PC-9 (cell line): Measurements from ENCODE around the gene CTU2. TPM values are rescaled to one million over a fixed set of nuclear protein-coding genes. Genes with fewer than 3 reads are reported as not detected.

Source experiments
- BruUV-seq: library from RNA; stranded (reverse); fragments of 400-500 nt; replicated peaks from 2 replicates; lab custom pipeline; 2021; lab: Mats Ljungman, UMichigan
- CTCF ChIA-PET: fragments of 300-600 bp; sonication (Branson Sonifier 250); formaldehyde crosslinking; loops from one replicate; lab custom pipeline; 2022; ENCODE audit warnings: antibody characterized with exemption; lab: Charles Lee
- POLR2A ChIA-PET: fragments of 300-600 bp; sonication (Branson Sonifier 250); formaldehyde crosslinking; loops from one replicate; lab custom pipeline; 2022; ENCODE audit warnings: antibody characterized with exemption; ENCODE audit not compliant: unreplicated experiment; lab: Charles Lee
- DNase-seq, 2 experiments: peaks; one replicate each; pipeline versions ENCODE4 v3.0.0 to v3.0.0-alpha.2; 2015 to 2022; ENCODE audit warnings: mixed read lengths in 1 of 2
- H2AFZ ChIP-seq: fragments of 200-600 bp; sonication (generic); 2 replicates; pipeline ENCODE4 v1.8.1; 2017; ENCODE audit warnings: antibody characterized with exemption
- H3F3A ChIP-seq: fragments of 200-600 bp; sonication (generic); 2 replicates; pipeline ENCODE4 v1.8.1; 2017; ENCODE audit warnings: antibody characterized with exemption, mild to moderate bottlenecking, low read depth; ENCODE audit not compliant: insufficient read depth
- H3K27ac ChIP-seq: fragments of 200-600 bp; sonication (generic); 2 replicates; pipeline ENCODE4 v1.6.1; 2016; ENCODE audit warnings: mixed run types
- H3K27me3 ChIP-seq: fragments of 200-600 bp; sonication (generic); 2 replicates; pipeline ENCODE4 v1.6.1; 2016; ENCODE audit warnings: low read depth, mixed run types; ENCODE audit not compliant: insufficient read depth
- H3K36me3 ChIP-seq: fragments of 200-600 bp; sonication (generic); 2 replicates; pipeline ENCODE4 v1.6.1; 2016; ENCODE audit warnings: low read depth, mixed run types
- H3K4me1 ChIP-seq: fragments of 200-600 bp; sonication (generic); replicated peaks from 2 replicates; pipeline ENCODE4 v1.6.1; 2016; ENCODE audit warnings: mixed run types; ENCODE audit not compliant: insufficient read depth
- H3K4me2 ChIP-seq: fragments of 200-600 bp; sonication (generic); 2 replicates; pipeline ENCODE4 v1.6.1; 2017; ENCODE audit warnings: mixed run types
- H3K4me3 ChIP-seq: fragments of 200-600 bp; sonication (generic); 2 replicates; pipeline ENCODE4 v1.6.1; 2016; ENCODE audit warnings: mixed run types
- H3K79me2 ChIP-seq: fragments of 200-600 bp; sonication (generic); 2 replicates; pipeline ENCODE4 v1.6.1; 2017; ENCODE audit warnings: low read depth, mixed run types
- H3K9me2 ChIP-seq: fragments of 200-600 bp; sonication (generic); 2 replicates; pipeline ENCODE4 v1.8.1; 2017; ENCODE audit warnings: mild to moderate bottlenecking; ENCODE audit not compliant: insufficient read depth
- H3K9me3 ChIP-seq: fragments of 200-600 bp; sonication (generic); 2 replicates; pipeline ENCODE4 v1.8.1; 2016; ENCODE audit warnings: low read depth; ENCODE audit not compliant: insufficient read depth
- H4K20me1 ChIP-seq: fragments of 200-600 bp; sonication (generic); 2 replicates; pipeline ENCODE4 v1.8.1; 2017; ENCODE audit not compliant: insufficient read depth
- CTCF ChIP-seq: fragments of 200-600 bp; sonication (generic); conservative IDR thresholded peaks from 2 replicates; pipeline ENCODE4 v1.6.1; 2017; ENCODE audit warnings: mixed run types, antibody characterized with exemption, mild to moderate bottlenecking, moderate library complexity
- EZH2 ChIP-seq: fragments of 200-600 bp; sonication (generic); IDR thresholded peaks from 2 replicates; pipeline ENCODE4 v1.8.0; 2017; ENCODE audit warnings: antibody characterized with exemption, low read depth
- intact Hi-C: fragments of 100-400 bp; cut with micrococcal nuclease; formaldehyde crosslinking; loops from one replicate; pipeline ENCODE4 v1.10.0; 2022; ENCODE audit not compliant: unreplicated experiment
- total RNA-seq: library from RNA; stranded (reverse); gene quantifications from 2 replicates; pipeline ENCODE4 v1.2.3, GENCODE V29; 2021

CTU2 gene
- total RNA-seq, 1 experiment from 2014 or later = 20.0 TPM

- intact Hi-C loops = no loop called here
These were observed 5.4 kb upstream of the CTU2 start for GRCh38 chr16:88700636-88701482.

GRCh38 chr16:88701581-88702370 is 4.5 kb upstream of the CTU2 start:
- no TSS peak for BruUV-seq
- Histone ChIP-seq H3K79me2 (peaks cover 8% of the 10 kb centered on the region; the same call in 1 of the 2 replicates), H3K36me3 (no peaks in the 10 kb centered on the region), H2AFZ (no peak overlapping the region), H3K9me3 (no peaks in the 10 kb centered on the region), H3K27ac (no peak overlapping the region), H3K27me3 (no peaks in the 10 kb centered on the region), H3K4me2 (no peak overlapping the region), H3F3A (no peaks in the 10 kb centered on the region), H3K9me2 (no peaks in the 10 kb centered on the region), H3K4me3 (no peak overlapping the region), H4K20me1 (peaks cover 6% of the 10 kb centered on the region; the same call in 1 of the 2 replicates), H3K4me1 (peaks cover 11% of the 10 kb centered on the region)
- no peak for TF ChIP-seq EZH2
- TF ChIP-seq CTCF = no peak
- POLR2A ChIA-PET = interaction anchor here (0.6 kb wide), 1 partner anchor 1028 kb away, joined by 3 read pairs; no protein-coding TSS in a partner anchor
- CTCF ChIA-PET = interaction anchor here (0.6 kb wide), 1 partner anchor 14 kb away, joined by 4 read pairs; no protein-coding TSS in a partner anchor
- intact Hi-C loops = no loop called here
- DNase-seq = no peak

More at GRCh38 chr16:88700636-88701482, 5.4 kb upstream of the CTU2 start:
- H3K79me2 ChIP-seq = 0 out of 2 replicates have a peak, but pooled peaks cover 5% of the 10 kb centered on the region
- peaks cover 11% of the 10 kb centered on the region for H3K4me1 ChIP-seq
- no peaks in the 10 kb centered on the region for H3K36me3 ChIP-seq
- ChIA-PET CTCF (no interaction called here), POLR2A (interaction anchor here (0.6 kb wide), 1 partner anchor 1027 kb away, joined by 3 read pairs; no protein-coding TSS in a partner anchor)
- BruUV-seq = no TSS peak
- TF ChIP-seq CTCF (no peak), EZH2 (no peak)
- H2AFZ ChIP-seq = no peak overlapping the region
- no peak for DNase-seq
- no peaks in the 10 kb centered on the region for H3K9me2 ChIP-seq
- H3F3A ChIP-seq = no peaks in the 10 kb centered on the region
- no peaks in the 10 kb centered on the region for H3K9me3 ChIP-seq
- no peak overlapping the region for H3K27ac ChIP-seq
- H3K27me3 ChIP-seq = no peaks in the 10 kb centered on the region
- H4K20me1 ChIP-seq = peaks cover 6% of the 10 kb centered on the region; the same call in 1 of the 2 replicates
- H3K4me3 ChIP-seq = no peak overlapping the region
- H3K4me2 ChIP-seq = no peak overlapping the region
